Measurements from ENCODE around the gene SLC35G1. TPM values are rescaled to one million over a fixed set of nuclear protein-coding genes. Genes with fewer than 3 reads are reported as not detected.

Gene SLC35G1
- total and polyA plus RNA-seq, 11 donors = 1.3 to 4.1 (median 2.0) TPM

DNA sequence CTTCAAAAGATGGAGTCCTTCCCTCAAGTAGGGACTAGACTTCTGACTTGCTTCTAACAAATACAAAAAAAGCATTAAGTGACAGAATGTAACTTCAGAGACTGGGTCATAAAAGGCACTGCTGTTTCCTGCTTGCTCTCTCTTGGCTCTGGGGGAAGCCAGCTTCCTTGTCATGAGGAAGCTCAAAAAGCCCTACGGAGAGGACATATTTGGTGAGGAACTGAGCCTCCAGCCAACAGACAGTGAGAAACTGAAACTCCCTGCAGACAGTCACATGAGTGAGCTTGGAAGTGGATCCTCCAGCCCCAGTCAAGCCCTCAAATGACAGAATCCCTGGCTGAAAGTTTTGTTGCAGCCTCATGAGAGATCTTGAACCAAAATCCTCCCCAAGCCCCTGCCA, 26.3 kb upstream of the SLC35G1 start:
- 31 to 69% (median 55%) methylated on average over 1 of the region's 1 CpG for WGBS, 4 donors
- no peak for DNase-seq

DNA sequence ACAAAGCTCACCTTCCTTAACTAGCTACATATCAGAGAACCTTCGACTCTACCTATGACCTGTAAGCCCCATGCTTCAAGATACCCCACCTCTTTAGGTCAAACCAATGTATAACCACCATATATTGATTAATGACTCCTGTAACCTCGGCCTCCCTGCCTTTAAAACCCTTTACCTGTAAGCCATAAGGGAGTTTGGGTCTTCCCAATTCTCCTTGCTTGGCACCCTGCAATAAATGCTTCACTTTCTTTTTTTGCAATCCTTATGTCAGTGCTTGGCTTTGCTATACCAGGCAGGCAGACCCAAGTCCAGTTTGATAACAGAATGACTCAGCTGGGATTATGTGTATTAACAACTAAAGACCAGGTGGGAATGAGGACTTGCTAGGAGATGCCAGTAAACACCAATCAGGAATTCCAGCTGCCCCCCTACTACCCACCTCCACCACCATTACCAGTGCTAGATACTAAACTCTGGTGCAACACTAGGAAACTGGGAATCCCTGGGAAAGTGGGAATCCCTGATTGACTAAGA, 22.0 kb upstream of the SLC35G1 start:
- no peak overlapping the region for H3K27ac ChIP-seq
- 78 to 82% (median 78%) methylated on average over 2 of the region's 2 CpGs for WGBS, 4 donors
- no peaks in the 10 kb centered on the region for H3K4me1 ChIP-seq
- no peak for ATAC-seq
- H3K36me3 ChIP-seq = no peaks in the 10 kb centered on the region
- no peak overlapping the region for H3K4me3 ChIP-seq
- intact Hi-C loops (cut with DNase I) = no loop called here
- no peaks in the 10 kb centered on the region for H3K9me3 ChIP-seq
- no peak for DNase-seq
- peaks cover 0 to 20% (median 0%) of the 10 kb centered on the region in 9 donors for H3K27me3 ChIP-seq
- TF ChIP-seq POLR2A (IDR thresholded peaks at IDR 0.05) (no peak), CTCF (IDR thresholded peaks at IDR 0.05) (no peak)

More for the DNA sequence above, 26.3 kb upstream of the SLC35G1 start:
- intact Hi-C loops (cut with DNase I) = no loop called here
- Histone ChIP-seq H3K27me3 (peaks cover 0 to 5% (median 0%) of the 10 kb centered on the region in 9 donors), H3K4me1 (no peaks in the 10 kb centered on the region), H3K36me3 (no peaks in the 10 kb centered on the region), H3K27ac (no peak overlapping the region), H3K4me3 (no peak overlapping the region), H3K9me3 (no peaks in the 10 kb centered on the region)
- TF ChIP-seq CTCF (IDR thresholded peaks at IDR 0.05) (no peak), POLR2A (IDR thresholded peaks at IDR 0.05) (no peak)
- no peak for ATAC-seq

GRCh38 chr10:93872375-93873158, 21.2 kb upstream of the SLC35G1 start:
- Histone ChIP-seq H3K4me1 (no peaks in the 10 kb centered on the region), H3K4me3 (no peak overlapping the region), H3K36me3 (no peaks in the 10 kb centered on the region), H3K9me3 (no peaks in the 10 kb centered on the region), H3K27ac (no peak overlapping the region), H3K27me3 (peaks cover 0 to 20% (median 0%) of the 10 kb centered on the region in 9 donors)
- TF ChIP-seq POLR2A (IDR thresholded peaks at IDR 0.05) (no peak), CTCF (IDR thresholded peaks at IDR 0.05) (no peak)
- 75 to 83% (median 79%) methylated on average over 2 of the region's 2 CpGs for WGBS, 4 donors
- ATAC-seq = no peak
- no peak for DNase-seq
- intact Hi-C loops (cut with DNase I) = no loop called here

DNA sequence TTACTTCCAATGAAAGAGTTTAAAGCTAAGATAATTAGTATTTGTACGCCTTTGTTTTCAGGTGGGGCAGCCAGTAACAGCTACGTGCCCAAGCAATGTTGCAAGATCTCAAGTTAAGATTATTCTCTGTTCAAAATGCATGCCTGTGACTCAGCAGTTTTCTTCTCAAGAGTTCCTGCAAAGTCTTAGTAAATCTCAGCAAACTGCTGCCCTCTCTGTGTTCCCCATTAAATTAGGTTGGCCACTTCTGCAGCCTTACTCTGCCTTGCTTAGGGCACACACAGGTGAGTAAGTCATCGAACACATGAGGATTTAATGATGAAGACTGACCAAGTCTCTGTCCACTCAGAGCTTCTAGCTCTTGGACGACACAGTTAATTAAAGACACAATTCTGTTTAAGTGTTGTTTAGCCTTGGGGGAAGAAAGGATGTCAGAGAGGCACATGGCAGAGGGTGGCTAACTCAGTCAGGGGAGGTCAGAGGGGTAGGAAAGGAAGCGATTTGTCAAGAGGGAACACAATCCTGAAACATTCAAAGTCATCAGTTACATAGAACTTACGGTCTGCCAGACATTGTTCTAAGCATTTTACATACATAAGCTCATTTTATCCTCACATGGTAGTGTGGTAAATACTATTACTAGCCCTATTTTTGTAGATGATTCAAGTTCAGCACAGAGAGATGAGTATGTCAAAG, 20.2 kb upstream of the SLC35G1 start:
- no peaks in the 10 kb centered on the region for H3K4me1 ChIP-seq
- no peak overlapping the region for H3K27ac ChIP-seq
- no peak for ATAC-seq
- H3K4me3 ChIP-seq = no peak overlapping the region
- no peaks in the 10 kb centered on the region for H3K9me3 ChIP-seq
- no peak for TF ChIP-seq POLR2A (IDR thresholded peaks at IDR 0.05)
- no peak for TF ChIP-seq CTCF (IDR thresholded peaks at IDR 0.05)
- WGBS, 4 donors = 64 to 72% (median 70%) methylated on average over 6 of the region's 6 CpGs
- no peaks in the 10 kb centered on the region for H3K36me3 ChIP-seq
- DNase-seq = no peak
- H3K27me3 ChIP-seq = peaks cover 0 to 20% (median 0%) of the 10 kb centered on the region in 9 donors
- intact Hi-C loops (cut with DNase I) = no loop called here
